Measurements from ENCODE around the gene ARVCF.
"Not testable (repeated sequence)": the region's sequence is repeated elsewhere in the genome, so short reads cannot be mapped to it uniquely, and the experiment has no call there.

ARVCF gene

GRCh38 chr22:19936513-19936912 is 80.1 kb downstream of the ARVCF start:
- DNase-seq (ENCODE audit: low read depth in 2 of 2), result no peak

- not testable (repeated sequence) for DNase-seq (ENCODE audit: low read depth in 2 of 2)
These were observed 81.4 kb downstream of the ARVCF start for GRCh38 chr22:19935123-19935718.

DNA sequence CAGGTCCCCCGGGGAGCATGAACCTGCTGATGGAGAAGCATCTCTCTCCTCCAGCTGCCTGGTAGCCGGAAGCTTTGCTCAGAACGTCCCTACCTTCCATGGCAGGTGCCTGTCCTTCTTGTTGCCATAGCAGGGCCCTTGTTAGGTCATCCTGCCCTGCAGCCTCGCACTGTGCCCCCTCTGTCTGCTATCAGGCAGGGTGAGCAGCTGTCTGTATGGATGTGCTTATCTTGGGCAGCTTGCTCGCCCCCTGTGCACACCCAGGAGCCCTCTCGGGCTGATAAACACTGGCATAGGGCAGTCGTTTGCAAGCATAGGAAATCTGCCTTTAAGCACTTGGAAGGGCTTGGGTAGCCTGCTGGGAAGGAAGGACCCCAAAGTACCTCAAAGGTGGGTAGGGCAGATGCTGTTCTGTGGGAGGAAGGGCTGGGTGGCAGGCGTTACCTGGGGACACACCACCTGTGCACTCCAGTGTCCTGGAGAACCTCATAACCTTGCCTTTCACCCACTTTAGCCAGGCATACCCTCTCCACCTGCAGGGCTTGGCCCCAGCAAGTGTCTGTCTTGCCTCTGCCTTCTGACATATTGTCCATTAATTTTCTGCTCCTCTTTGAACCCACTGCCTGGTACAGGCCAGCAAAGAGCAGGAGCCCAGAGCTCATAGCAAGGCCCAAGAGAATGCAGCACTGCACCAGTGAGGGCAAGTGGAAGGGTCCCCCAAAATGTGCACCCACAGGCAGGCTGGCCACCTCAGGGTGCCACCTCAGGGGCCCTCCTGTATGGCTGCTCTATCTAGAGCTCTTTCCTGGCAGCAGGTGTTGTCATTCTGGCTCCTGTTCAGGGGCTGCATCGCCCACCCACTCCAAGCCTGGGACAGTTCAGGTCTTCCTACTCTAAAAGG is 83.0 kb downstream of the ARVCF start:
- DNase-seq (ENCODE audit: low read depth in 2 of 2), result no peak

DNA sequence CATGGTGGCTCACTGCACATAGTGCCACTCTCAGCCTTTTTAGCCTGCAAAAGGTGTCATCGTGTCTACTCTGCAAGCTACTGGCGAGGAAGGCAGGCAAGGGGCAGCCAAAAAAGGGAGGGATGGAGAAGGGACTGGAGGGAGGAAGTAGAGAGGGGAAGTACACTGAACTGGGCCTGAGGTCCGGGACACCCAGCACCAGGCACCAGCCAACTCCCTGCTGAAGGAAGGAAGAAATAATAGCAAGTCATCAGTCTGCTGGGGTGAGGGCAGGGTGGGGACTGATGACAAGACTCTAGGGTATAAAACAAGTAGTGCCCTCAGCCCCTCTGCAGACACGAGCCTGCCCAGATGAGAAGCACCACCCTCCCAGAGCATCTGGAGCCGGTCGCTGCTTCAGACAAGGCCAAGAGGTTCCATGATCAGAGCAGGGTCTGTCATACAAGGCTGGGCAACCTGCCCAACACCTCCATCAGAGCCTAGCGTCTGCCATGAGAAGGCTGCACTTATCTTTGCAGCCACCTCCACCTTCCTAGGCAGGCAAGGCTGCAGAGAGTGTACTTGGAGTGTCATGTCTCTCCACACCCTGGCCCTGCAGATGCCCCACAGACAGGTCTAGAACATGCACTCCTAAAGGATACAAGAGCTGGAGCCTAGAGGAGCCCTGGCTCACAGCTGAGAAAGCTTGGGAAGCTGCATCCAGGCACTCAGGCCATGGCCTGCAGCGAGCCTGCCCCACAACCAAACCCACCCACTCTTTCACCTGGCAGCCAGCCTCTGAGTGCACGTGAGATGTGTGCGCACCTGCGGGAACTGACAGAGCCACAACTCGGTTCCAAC is 84.0 kb downstream of the ARVCF start:
- no peak for DNase-seq (ENCODE audit: low read depth in 2 of 2)

DNA sequence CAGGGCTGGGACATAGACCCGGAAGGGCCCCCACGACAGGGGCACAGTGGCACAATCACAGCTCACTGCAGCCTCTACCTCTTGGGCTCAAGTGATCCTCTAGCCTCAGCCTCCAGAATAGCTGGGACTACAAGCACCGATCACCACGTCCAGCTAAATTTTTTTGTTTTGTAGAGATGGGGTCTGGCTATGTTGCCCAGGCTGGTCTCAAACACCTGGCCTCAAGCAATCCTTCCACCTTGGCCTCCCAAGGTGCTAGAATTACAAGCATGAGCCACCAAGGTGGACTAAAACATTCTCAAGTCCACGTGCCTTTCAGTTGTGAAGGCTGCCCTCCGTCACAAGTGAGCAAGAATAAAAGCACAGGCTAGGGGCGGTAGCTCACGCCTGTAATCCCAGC is 85.1 kb downstream of the ARVCF start:
- DNase-seq (ENCODE audit: low read depth in 2 of 2), result no peak

GRCh38 chr22:19930551-19931486 is 85.8 kb downstream of the ARVCF start:
- no peak for DNase-seq (ENCODE audit: low read depth in 2 of 2)

DNA sequence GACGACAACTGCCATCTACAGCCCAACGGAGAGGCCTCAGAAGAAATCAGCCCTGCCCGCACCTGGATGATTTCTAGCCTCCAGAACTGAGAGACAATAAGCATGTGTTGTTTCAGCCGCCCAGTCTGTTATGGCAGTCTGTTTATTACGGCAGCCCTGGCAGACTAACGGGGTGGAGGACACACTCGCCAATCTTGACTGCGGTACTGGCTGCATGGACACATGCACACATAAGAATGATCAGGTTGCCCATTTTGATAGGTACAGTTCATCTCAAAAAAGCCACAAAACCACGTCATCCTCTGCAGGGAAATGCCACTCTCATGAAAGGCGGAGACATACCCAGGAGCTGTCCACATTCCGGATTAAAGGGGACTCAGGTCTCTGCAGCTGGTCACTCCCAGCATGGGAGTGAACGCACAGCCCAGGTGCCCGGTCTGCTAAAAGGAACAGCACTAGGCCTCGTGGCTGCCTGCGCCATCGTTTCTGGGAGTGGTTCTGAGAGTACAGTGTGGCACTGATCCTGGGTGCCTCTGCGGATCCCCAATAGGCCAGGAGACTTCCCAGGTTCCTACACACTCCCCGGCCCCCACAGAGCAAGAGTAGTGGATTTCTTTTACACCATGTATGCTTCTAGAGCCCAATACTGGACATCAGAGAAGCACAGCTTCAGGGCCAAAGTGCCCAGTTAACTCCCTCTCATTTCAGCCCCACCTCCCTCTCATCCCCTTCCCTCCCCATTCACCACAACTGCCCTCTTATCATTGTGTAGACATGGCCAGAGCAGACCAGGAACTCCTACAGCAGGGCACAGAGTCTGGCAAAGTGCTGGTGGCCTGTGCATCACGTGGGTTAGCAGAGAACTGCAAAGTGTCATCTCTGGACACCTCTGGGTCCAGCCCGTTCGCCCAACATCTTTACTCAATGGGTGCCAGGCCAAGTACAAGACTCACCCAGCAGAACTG is 86.8 kb downstream of the ARVCF start:
- no peak for DNase-seq (ENCODE audit: low read depth in 2 of 2)

- DNase-seq (ENCODE audit: low read depth in 2 of 2), result no peak
These were observed 88.4 kb downstream of the ARVCF start for GRCh38 chr22:19928207-19928606.

DNA sequence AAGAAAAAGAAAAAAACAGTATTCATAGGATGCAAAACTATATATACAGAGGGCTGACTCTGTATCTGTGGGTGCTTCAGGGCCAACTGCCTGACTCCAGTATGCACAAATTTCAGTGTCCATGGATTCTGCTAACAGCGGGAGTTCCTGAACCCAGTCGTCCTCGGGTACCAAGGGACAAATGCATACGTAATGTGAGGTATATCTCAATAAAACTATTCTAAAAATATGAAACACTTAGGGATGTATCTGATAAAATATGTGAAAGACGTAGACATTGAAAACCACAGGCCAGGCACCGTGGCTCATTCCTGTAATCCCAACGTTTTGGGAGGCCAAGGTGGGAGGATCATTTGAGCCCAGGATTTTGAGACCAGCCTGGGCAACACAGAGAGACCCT is 88.9 kb downstream of the ARVCF start:
- DNase-seq (ENCODE audit: low read depth in 2 of 2), result no peak

GRCh38 chr22:19926028-19926427 is 90.6 kb downstream of the ARVCF start:
- DNase-seq (ENCODE audit: low read depth in 2 of 2), result not testable (repeated sequence)

DNA sequence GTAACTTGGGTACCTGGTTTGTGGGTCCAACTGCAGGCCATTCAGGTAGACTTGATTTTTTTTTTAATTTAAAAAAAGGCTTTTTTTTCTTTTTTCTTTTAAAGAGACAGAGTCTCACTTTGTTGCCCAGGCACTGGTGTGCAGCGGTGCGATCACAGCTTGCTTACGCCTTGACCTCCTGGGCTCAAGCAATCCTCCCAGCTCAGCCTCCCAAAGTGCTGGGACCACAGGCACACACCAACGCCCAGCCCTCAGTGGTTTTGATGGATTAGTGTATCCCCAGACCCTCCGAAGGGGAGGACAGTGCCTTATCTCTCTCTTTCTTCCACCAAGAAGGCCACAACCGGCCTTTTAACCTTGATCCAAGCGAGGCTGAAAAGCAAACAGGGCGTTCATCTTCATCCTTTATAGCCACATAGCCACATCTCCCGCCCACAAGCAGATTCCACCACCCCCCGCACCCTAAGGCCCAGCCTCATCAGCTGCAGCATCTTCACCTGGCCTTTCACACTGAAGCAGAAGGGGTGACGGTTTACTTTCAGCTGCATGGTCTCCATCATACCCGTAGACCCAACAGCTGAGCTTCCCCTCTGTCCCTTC is 92.6 kb downstream of the ARVCF start:
- DNase-seq (ENCODE audit: low read depth in 2 of 2), result no peak

GRCh38 chr22:19921544-19922081 is 95.0 kb downstream of the ARVCF start:
- DNase-seq (ENCODE audit: low read depth in 2 of 2), result no peak
